PFSK-1 (cell line): ENCODE measurements around the gene PIK3CD.

Experiments used
- FOXP2 ChIP-seq: optimal IDR thresholded peaks from 2 replicates; pipeline ENCODE3; 2011; ENCODE audit warnings: borderline replicate concordance, control low read depth, inconsistent platforms; ENCODE audit not compliant: insufficient read depth; ENCODE audit errors: extremely low read length, extremely low read depth
- POLR2AphosphoS5 ChIP-seq: IDR thresholded peaks from 2 replicates; pipeline ENCODE4 v1.6.1; 2012; ENCODE audit warnings: low read depth, mild to moderate bottlenecking, control low read depth, low read length, moderate library complexity
- SIN3A ChIP-seq: IDR thresholded peaks from 2 replicates; pipeline ENCODE4 v1.6.1; 2012; ENCODE audit warnings: mild to moderate bottlenecking, low read length, moderate library complexity, borderline replicate concordance; ENCODE audit not compliant: insufficient read depth
- TAF1 ChIP-seq: IDR thresholded peaks from 2 replicates; pipeline ENCODE4 v1.6.1; 2012; ENCODE audit warnings: low read length, control low read depth, borderline replicate concordance; ENCODE audit not compliant: insufficient read depth
- TF ChIP-seq, protein P1 (sequence below), 2 experiments: IDR thresholded peaks; 2 replicates each; pipeline versions ENCODE4 v1.6.1 to v1.8.0; 2011 to 2012; ENCODE audit warnings: low read depth in 2 of 2, low read length in 2 of 2, control low read depth in 1 of 2, inconsistent platforms in 1 of 2, mild to moderate bottlenecking in 1 of 2, moderate library complexity in 1 of 2; ENCODE audit not compliant: insufficient read depth in 1 of 2

PIK3CD gene

DNA sequence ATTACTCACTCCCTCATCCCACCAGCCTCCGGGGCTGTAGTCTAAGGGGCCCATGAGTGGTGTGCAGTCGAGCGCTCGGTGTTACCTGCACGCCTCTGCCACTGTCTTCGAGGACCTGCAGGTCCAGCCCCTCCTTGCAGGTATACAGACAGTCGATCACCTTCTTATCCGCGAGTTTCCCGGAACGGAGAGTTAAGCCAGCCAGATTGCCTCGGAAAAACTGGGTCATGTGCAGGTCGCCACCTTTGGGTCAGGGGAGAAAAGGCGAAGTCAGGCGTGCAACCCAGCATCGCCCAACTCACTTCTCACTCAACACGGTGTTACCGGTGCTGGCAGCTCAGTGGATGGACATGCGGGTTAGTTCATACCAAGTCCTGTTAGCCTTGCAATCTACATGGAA is 84.3 kb downstream of the PIK3CD start:
- TF ChIP-seq SIN3A (no peak), FOXP2 (no peak), TAF1 (no peak), POLR2AphosphoS5 (no peak)
- TF ChIP-seq, protein P1, sequence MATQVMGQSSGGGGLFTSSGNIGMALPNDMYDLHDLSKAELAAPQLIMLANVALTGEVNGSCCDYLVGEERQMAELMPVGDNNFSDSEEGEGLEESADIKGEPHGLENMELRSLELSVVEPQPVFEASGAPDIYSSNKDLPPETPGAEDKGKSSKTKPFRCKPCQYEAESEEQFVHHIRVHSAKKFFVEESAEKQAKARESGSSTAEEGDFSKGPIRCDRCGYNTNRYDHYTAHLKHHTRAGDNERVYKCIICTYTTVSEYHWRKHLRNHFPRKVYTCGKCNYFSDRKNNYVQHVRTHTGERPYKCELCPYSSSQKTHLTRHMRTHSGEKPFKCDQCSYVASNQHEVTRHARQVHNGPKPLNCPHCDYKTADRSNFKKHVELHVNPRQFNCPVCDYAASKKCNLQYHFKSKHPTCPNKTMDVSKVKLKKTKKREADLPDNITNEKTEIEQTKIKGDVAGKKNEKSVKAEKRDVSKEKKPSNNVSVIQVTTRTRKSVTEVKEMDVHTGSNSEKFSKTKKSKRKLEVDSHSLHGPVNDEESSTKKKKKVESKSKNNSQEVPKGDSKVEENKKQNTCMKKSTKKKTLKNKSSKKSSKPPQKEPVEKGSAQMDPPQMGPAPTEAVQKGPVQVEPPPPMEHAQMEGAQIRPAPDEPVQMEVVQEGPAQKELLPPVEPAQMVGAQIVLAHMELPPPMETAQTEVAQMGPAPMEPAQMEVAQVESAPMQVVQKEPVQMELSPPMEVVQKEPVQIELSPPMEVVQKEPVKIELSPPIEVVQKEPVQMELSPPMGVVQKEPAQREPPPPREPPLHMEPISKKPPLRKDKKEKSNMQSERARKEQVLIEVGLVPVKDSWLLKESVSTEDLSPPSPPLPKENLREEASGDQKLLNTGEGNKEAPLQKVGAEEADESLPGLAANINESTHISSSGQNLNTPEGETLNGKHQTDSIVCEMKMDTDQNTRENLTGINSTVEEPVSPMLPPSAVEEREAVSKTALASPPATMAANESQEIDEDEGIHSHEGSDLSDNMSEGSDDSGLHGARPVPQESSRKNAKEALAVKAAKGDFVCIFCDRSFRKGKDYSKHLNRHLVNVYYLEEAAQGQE (IDR thresholded peaks at IDR 0.05; ENCODE audit: insufficient read depth in 1 of 2, low read depth in 2 of 2, low read length in 2 of 2) = no peak

DNA sequence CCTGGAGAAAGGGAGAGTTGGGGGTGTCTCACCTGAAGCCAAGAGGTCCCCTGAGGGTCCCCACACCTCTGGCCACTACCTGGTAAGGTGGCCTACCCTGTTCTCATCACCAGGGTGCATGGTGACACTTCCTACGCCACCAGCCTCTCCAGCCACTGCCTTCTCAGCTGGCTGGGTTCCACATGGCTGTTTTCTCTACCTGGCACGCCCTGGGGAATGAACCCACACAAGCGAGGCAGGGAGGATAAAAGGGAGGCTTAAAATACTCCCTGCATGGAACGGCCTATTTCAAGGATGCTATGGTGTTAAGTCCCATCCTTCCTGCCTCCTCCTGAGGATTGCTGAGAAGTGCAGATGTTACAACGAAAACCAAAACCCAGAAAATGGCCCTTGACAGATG is 84.7 kb downstream of the PIK3CD start:
- TF ChIP-seq, protein P1 (IDR thresholded peaks at IDR 0.05; ENCODE audit: insufficient read depth in 1 of 2, low read depth in 2 of 2, low read length in 2 of 2) = no peak
- TF ChIP-seq TAF1 (no peak), POLR2AphosphoS5 (no peak)

DNA sequence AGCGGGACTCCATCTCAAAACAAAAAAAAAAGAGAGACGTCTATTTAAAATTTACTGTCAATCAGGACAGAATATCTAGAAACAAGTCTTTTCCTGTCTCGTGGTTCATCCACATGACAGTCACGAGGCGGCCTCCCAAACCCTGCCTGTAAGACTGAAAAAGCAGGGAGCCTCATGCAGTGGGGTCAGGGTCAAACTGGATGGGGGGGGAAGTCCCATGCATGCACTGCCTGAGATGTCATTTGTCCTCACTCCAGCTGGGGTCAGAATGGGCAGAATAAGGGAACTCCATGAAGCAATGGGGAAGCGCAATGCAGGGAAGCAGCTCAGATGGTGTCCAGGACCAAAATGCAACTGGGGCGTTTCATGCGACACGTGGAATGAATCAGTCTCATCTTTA is 85.5 kb downstream of the PIK3CD start:
- TF ChIP-seq FOXP2 (no peak), TAF1 (no peak), POLR2AphosphoS5 (no peak), SIN3A (no peak)
- TF ChIP-seq, protein P1 (IDR thresholded peaks at IDR 0.05; ENCODE audit: insufficient read depth in 1 of 2, low read depth in 2 of 2, low read length in 2 of 2) = no peak

DNA sequence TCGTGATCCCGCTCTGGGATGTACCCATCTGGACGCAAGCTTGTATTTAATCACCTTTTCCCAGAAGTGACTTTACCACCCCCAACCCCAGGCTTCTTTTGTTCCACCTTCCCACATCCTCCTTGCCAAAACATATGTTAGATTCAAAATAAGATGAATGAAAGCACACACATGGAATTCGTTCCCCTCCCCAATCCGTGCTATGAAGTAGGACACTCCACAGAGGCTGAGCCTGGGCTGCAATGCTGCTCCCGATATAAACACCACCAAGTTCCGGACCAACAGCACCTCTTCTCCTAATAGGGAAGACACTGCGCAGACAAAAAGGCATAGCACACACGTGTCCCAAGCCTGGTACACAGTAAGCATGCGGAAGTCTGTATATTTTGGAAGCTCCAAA is 86.1 kb downstream of the PIK3CD start:
- TF ChIP-seq, protein P1 (IDR thresholded peaks at IDR 0.05; ENCODE audit: insufficient read depth in 1 of 2, low read depth in 2 of 2, low read length in 2 of 2) = no peak
- no peak for TF ChIP-seq SIN3A
- no peak for TF ChIP-seq POLR2AphosphoS5
- no peak for TF ChIP-seq TAF1
- TF ChIP-seq FOXP2 = no peak

DNA sequence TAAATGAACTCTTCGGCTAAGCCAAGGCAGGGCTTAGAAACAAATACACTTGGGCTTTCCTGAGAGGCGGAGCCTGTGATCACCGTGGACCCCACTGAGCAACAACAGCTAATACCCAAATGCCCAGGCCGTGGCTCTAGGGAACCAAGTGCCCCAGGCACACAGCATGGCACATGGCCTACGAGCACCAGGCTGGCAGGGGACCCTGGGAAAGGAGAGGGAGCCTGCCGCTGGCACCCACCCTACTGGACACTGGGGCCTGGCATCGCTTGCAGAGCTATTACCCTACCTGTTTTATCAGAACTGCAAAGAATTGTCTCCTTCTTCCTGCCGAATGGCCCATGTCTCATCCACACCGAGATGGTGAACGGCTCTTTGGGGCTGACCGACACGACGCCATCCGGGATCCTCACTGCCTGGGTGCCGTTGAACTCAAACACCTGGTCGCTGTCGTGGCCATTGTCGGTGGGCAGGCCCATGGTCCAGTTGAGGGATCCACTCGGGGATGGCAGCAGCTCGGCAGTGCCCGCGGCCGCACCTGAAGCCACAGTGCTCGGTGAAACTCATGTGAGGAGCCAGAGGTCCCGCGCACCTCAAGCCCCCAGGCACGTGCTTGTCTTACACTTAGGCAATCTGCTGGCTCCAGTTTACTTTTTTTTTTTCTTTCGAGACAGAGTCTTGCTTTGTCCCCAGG is 92.7 kb downstream of the PIK3CD start:
- TF ChIP-seq FOXP2 (no peak), POLR2AphosphoS5 (no peak), SIN3A (no peak), TAF1 (no peak)
- TF ChIP-seq, protein P1 (IDR thresholded peaks at IDR 0.05; ENCODE audit: insufficient read depth in 1 of 2, low read depth in 2 of 2, low read length in 2 of 2) = no peak
